ENCODE results near the gene TRAPPC1. TPM values are rescaled to one million over a fixed set of nuclear protein-coding genes. Genes with fewer than 3 reads are reported as not detected.

The TRAPPC1 gene
- polyA plus RNA-seq, 3 donors, result 126 to 151 (median 146) TPM

- peak in 7 of 11 donors; percentile 32 to 47 (median 39) for DNase-seq (ENCODE audit: extremely low read depth in 1 of 11, low read depth in 9 of 11, low spot score in 4 of 11)
These were observed 45.3 kb downstream of the TRAPPC1 start for GRCh38 chr17:7886227-7887037.

GRCh38 chr17:7885367-7886226, 46.1 kb downstream of the TRAPPC1 start:
- DNase-seq (ENCODE audit: extremely low read depth in 1 of 11, low read depth in 9 of 11, low spot score in 4 of 11), result peak in 9 of 11 donors; percentile 60 to 76 (median 73)

- DNase-seq (ENCODE audit: extremely low read depth in 1 of 11, low read depth in 9 of 11, low spot score in 4 of 11), result no peak
These were observed 47.0 kb downstream of the TRAPPC1 start for GRCh38 chr17:7884581-7885366.

- peak in 8 of 11 donors; percentile 33 to 58 (median 40) for DNase-seq (ENCODE audit: extremely low read depth in 1 of 11, low read depth in 9 of 11, low spot score in 4 of 11)
These were observed 47.9 kb downstream of the TRAPPC1 start for GRCh38 chr17:7883781-7884386.

- DNase-seq (ENCODE audit: extremely low read depth in 1 of 11, low read depth in 9 of 11, low spot score in 4 of 11), result no peak
These were observed 49.1 kb downstream of the TRAPPC1 start for GRCh38 chr17:7882629-7883028.

- no peak for DNase-seq (ENCODE audit: extremely low read depth in 1 of 11, low read depth in 9 of 11, low spot score in 4 of 11)
These were observed 49.7 kb downstream of the TRAPPC1 start for GRCh38 chr17:7882068-7882467.

GRCh38 chr17:7881276-7882054, 50.3 kb downstream of the TRAPPC1 start:
- DNase-seq (ENCODE audit: extremely low read depth in 1 of 11, low read depth in 9 of 11, low spot score in 4 of 11), result no peak

Other genes starting within 250 kb of the TRAPPC1 start
- gene TP53, start 244.5 kb downstream of the TRAPPC1 start, polyA plus RNA-seq (ENCODE audit: insufficient read length in 3 of 3), result 10 to 100 TPM; 70.5 to 75.4 (median 73.3) TPM
- 10 to 100 TPM; 12.4 to 15.3 (median 12.9) TPM for gene WRAP53, start 243.5 kb downstream of the TRAPPC1 start, polyA plus RNA-seq (ENCODE audit: insufficient read length in 3 of 3)
- 10 to 100 TPM; 19.9 to 27.6 (median 21.5) TPM for gene EFNB3, start 226.7 kb downstream of the TRAPPC1 start, polyA plus RNA-seq (ENCODE audit: insufficient read length in 3 of 3)
- gene DNAH2, start 214.2 kb downstream of the TRAPPC1 start, polyA plus RNA-seq (ENCODE audit: insufficient read length in 3 of 3), result under 1 TPM; 0.26 to 0.32 (median 0.29) TPM
- gene KDM6B, start 97.7 kb downstream of the TRAPPC1 start, polyA plus RNA-seq (ENCODE audit: insufficient read length in 3 of 3), result 10 to 100 TPM; 20.9 to 35.4 (median 28.3) TPM
- 10 to 100 TPM; 22.5 to 30.2 (median 24.3) TPM for gene TMEM88, start 76.9 kb downstream of the TRAPPC1 start, polyA plus RNA-seq (ENCODE audit: insufficient read length in 3 of 3)
- gene NAA38, start 74.4 kb downstream of the TRAPPC1 start, polyA plus RNA-seq (ENCODE audit: insufficient read length in 3 of 3), result 100 to 1,000 TPM in 2 of 3 donors, 10 to 100 TPM in 1; 64.5 to 134 (median 104) TPM
- 10 to 100 TPM; 23.4 to 29.0 (median 26.2) TPM for gene CYB5D1, start 73.9 kb downstream of the TRAPPC1 start, polyA plus RNA-seq (ENCODE audit: insufficient read length in 3 of 3)
- gene CHD3, start 43.2 kb downstream of the TRAPPC1 start, polyA plus RNA-seq (ENCODE audit: insufficient read length in 3 of 3), result 100 to 1,000 TPM; 168 to 213 (median 199) TPM
- gene RNF227, start 15.7 kb downstream of the TRAPPC1 start, polyA plus RNA-seq (ENCODE audit: insufficient read length in 3 of 3), result 1 to 10 TPM; 3.8 to 4.8 (median 4.1) TPM
- gene KCNAB3, start 2.1 kb downstream of the TRAPPC1 start, polyA plus RNA-seq (ENCODE audit: insufficient read length in 3 of 3), result 10 to 100 TPM; 10.6 to 17.1 (median 14.9) TPM
- 10 to 100 TPM; 52.5 to 66.4 (median 55.7) TPM for gene CNTROB, start 260 bp upstream of the TRAPPC1 start, polyA plus RNA-seq (ENCODE audit: insufficient read length in 3 of 3)
- gene GUCY2D, start 70.7 kb upstream of the TRAPPC1 start, polyA plus RNA-seq (ENCODE audit: insufficient read length in 3 of 3), result under 1 TPM; 0.26 to 0.78 (median 0.47) TPM
- 1 to 10 TPM; 1.0 to 1.3 (median 1.1) TPM for gene ALOX15B, start 107.1 kb upstream of the TRAPPC1 start, polyA plus RNA-seq (ENCODE audit: insufficient read length in 3 of 3)
- gene ALOX12B, start 155.8 kb upstream of the TRAPPC1 start, polyA plus RNA-seq (ENCODE audit: insufficient read length in 3 of 3), result 1 to 10 TPM in 1 of 3 donors, under 1 TPM in 2; 0.66 to 1.5 (median 0.72) TPM
- gene ALOXE3, start 186.6 kb upstream of the TRAPPC1 start, polyA plus RNA-seq (ENCODE audit: insufficient read length in 3 of 3), result under 1 TPM in 1 of 3 donors, not detected in 2; 0.08 TPM
- under 1 TPM in 1 of 3 donors, not detected in 2; 0.17 TPM for gene HES7, start 192.2 kb upstream of the TRAPPC1 start, polyA plus RNA-seq (ENCODE audit: insufficient read length in 3 of 3)
- 10 to 100 TPM; 29.0 to 53.9 (median 30.6) TPM for gene PER1, start 220.5 kb upstream of the TRAPPC1 start, polyA plus RNA-seq (ENCODE audit: insufficient read length in 3 of 3)
- gene VAMP2, start 231.0 kb upstream of the TRAPPC1 start, polyA plus RNA-seq (ENCODE audit: insufficient read length in 3 of 3), result 100 to 1,000 TPM; 107 to 150 (median 110) TPM
- 10 to 100 TPM; 21.2 to 29.9 (median 28.3) TPM for gene TMEM107, start 244.4 kb upstream of the TRAPPC1 start, polyA plus RNA-seq (ENCODE audit: insufficient read length in 3 of 3)